GM23338 (cell line): ENCODE results near the gene NPAS4. TPM values are rescaled to one million over a fixed set of nuclear protein-coding genes. Genes with fewer than 3 reads are reported as not detected.

Source experiments
- ATAC-seq: fragments of 200-7000 bp; cut with Tn5 transposase; 3 replicates; pipeline ENCODE4 v1.9.1; 2020
- DNase-seq: peaks from one replicate; pipeline ENCODE4 v3.0.0-alpha.2; 2015; ENCODE audit warnings: low spot score
- H2AFZ ChIP-seq: fragments of 200-600 bp; sonication (generic); 2 replicates; pipeline ENCODE4 v1.8.0; 2016; ENCODE audit warnings: antibody characterized with exemption, mild to moderate bottlenecking, moderate library complexity
- H3F3A ChIP-seq: fragments of 200-600 bp; sonication (generic); replicated peaks from 2 replicates; pipeline ENCODE4 v1.8.0; 2017; ENCODE audit warnings: antibody characterized with exemption, mixed run types, low read depth
- H3K27ac ChIP-seq: fragments of 200-600 bp; sonication (generic); 2 replicates; pipeline ENCODE4 v1.6.1; 2016; ENCODE audit warnings: low read depth
- H3K27me3 ChIP-seq: fragments of 200-600 bp; sonication (generic); 2 replicates; pipeline ENCODE4 v1.8.0; 2016; ENCODE audit warnings: mild to moderate bottlenecking, mixed run types, moderate library complexity; ENCODE audit not compliant: insufficient read depth
- H3K36me3 ChIP-seq: fragments of 200-600 bp; sonication (generic); 2 replicates; pipeline ENCODE4 v1.8.0; 2016; ENCODE audit warnings: mild to moderate bottlenecking; ENCODE audit not compliant: insufficient read depth
- H3K4me1 ChIP-seq: fragments of 200-600 bp; sonication (generic); 2 replicates; pipeline ENCODE4 v1.8.0; 2016; ENCODE audit warnings: mild to moderate bottlenecking, moderate library complexity; ENCODE audit not compliant: insufficient read depth
- H3K4me2 ChIP-seq: fragments of 200-600 bp; sonication (generic); 2 replicates; pipeline ENCODE4 v1.7.1; 2017; ENCODE audit warnings: mixed run types
- H3K4me3 ChIP-seq: fragments of 200-600 bp; sonication (generic); 2 replicates; pipeline ENCODE4 v1.6.1; 2016; ENCODE audit warnings: mixed run types
- H3K79me2 ChIP-seq: fragments of 200-600 bp; sonication (generic); replicated peaks from 2 replicates; pipeline ENCODE4 v1.8.0; 2017; ENCODE audit warnings: mild to moderate bottlenecking; ENCODE audit not compliant: insufficient read depth
- H3K9me2 ChIP-seq: fragments of 200-600 bp; sonication (generic); 2 replicates; pipeline ENCODE4 v1.8.0; 2017; ENCODE audit not compliant: insufficient read depth
- H4K20me1 ChIP-seq: fragments of 200-600 bp; sonication (generic); replicated peaks from 2 replicates; pipeline ENCODE4 v1.8.0; 2017; ENCODE audit warnings: mild to moderate bottlenecking; ENCODE audit not compliant: insufficient read depth
- H3K27ac Mint-ChIP-seq: 2 replicates; pipeline ENCODE4 v1.8.0; 2020; ENCODE audit warnings: inconsistent platforms, mild to moderate bottlenecking, moderate library complexity, mixed read lengths
- H3K27me3 Mint-ChIP-seq: 3 replicates; pipeline ENCODE4 v1.8.0; 2022; ENCODE audit warnings: low read depth, mild to moderate bottlenecking, moderate library complexity, mixed read lengths, inconsistent platforms; ENCODE audit not compliant: insufficient read depth, poor library complexity
- H3K36me3 Mint-ChIP-seq: 3 replicates; pipeline ENCODE4 v1.8.0; 2021; ENCODE audit warnings: low read depth, mild to moderate bottlenecking, inconsistent platforms, moderate library complexity, mixed read lengths
- H3K4me1 Mint-ChIP-seq: 3 replicates; pipeline ENCODE4 v1.8.0; 2020; ENCODE audit warnings: mild to moderate bottlenecking, inconsistent platforms, mixed read lengths
- H3K4me3 Mint-ChIP-seq: 3 replicates; pipeline ENCODE4 v1.8.0; 2021; ENCODE audit warnings: moderate library complexity, mild to moderate bottlenecking, inconsistent platforms, mixed read lengths
- H3K9me3 Mint-ChIP-seq: 3 replicates; pipeline ENCODE4 v1.8.0; 2020; ENCODE audit warnings: moderate library complexity, mild to moderate bottlenecking, inconsistent platforms, mixed read lengths
- CREB1 ChIP-seq: fragments of 250-450 bp; sonication (Bioruptor Pico); IDR thresholded peaks from 2 replicates; pipeline ENCODE4 v1.5.0; 2020; ENCODE audit warnings: low read depth, mild to moderate bottlenecking, moderate library complexity
- CTCF ChIP-seq, 2 experiments: fragments of 200-600 bp in 1 of 2; sonication (generic) in 1 of 2; conservative IDR thresholded peaks; 2 replicates each; pipeline versions ENCODE4 v1.5.1 to v1.6.1; 2016 to 2017; ENCODE audit warnings: antibody characterized with exemption in 2 of 2, low read depth in 2 of 2, mild to moderate bottlenecking in 2 of 2, moderate library complexity in 1 of 2
- EZH2 ChIP-seq: fragments of 200-600 bp; sonication (generic); IDR thresholded peaks from one replicate; pipeline ENCODE4 v1.8.0; 2017; ENCODE audit warnings: antibody characterized with exemption, mild to moderate bottlenecking, low read depth; ENCODE audit not compliant: unreplicated experiment
- EZH2phosphoT487 ChIP-seq: fragments of 200-600 bp; sonication (generic); IDR thresholded peaks from one replicate; pipeline ENCODE4 v1.8.1; 2018; ENCODE audit warnings: antibody characterized with exemption; ENCODE audit not compliant: unreplicated experiment
- JUNB ChIP-seq: IDR thresholded peaks from one replicate; pipeline ENCODE4 v1.6.1; 2016; ENCODE audit warnings: antibody characterized with exemption; ENCODE audit not compliant: unreplicated experiment
- NANOG ChIP-seq: IDR thresholded peaks from 2 replicates; pipeline ENCODE4 v1.6.1; 2016; ENCODE audit warnings: antibody characterized with exemption, borderline replicate concordance
- POLR2AphosphoS5 ChIP-seq: IDR thresholded peaks from 2 replicates; pipeline ENCODE4 v1.6.1; 2016; ENCODE audit warnings: antibody characterized with exemption, low read depth
- STAT1 ChIP-seq: IDR thresholded peaks from one replicate; pipeline ENCODE4 v1.6.1; 2016; ENCODE audit warnings: antibody characterized with exemption; ENCODE audit not compliant: unreplicated experiment
- ZNF114 ChIP-seq: fragments of 250-450 bp; sonication (Bioruptor Pico); IDR thresholded peaks from 2 replicates; pipeline ENCODE4 v1.5.0; 2020; ENCODE audit warnings: mild to moderate bottlenecking, moderate library complexity
- ZNF331 ChIP-seq: fragments of 250-450 bp; sonication (Bioruptor Pico); IDR thresholded peaks from 2 replicates; pipeline ENCODE4 v1.5.0; 2020; ENCODE audit warnings: low read depth, mild to moderate bottlenecking, moderate library complexity
- ZNF462 ChIP-seq: fragments of 250-450 bp; sonication (Bioruptor Pico); IDR thresholded peaks from 2 replicates; pipeline ENCODE4 v1.5.0; 2020; ENCODE audit warnings: mild to moderate bottlenecking, moderate library complexity
- polyA plus RNA-seq: library from polyadenylated mRNA; unstranded; fragments of >200 nt; fragmentation: Nextera tagmentation; extraction: Ambion mirVana; gene quantifications from 2 replicates; pipeline ENCODE4 v1.2.1, GENCODE V29; 2016
- total RNA-seq: library from RNA; depleted of rRNA; stranded (reverse); fragments of >200 nt; shearing (Covaris generic); gene quantifications from 2 replicates; pipeline ENCODE4 v1.2.3, GENCODE V29; 2014
- TF ChIP-seq, protein P1 (sequence below): IDR thresholded peaks from one replicate; pipeline ENCODE4 v1.6.1; 2018; ENCODE audit warnings: antibody characterized with exemption; ENCODE audit not compliant: unreplicated experiment
- TF ChIP-seq, protein P2 (sequence below): IDR thresholded peaks from 2 replicates; pipeline ENCODE4 v1.6.1; 2016; ENCODE audit warnings: antibody characterized with exemption

The NPAS4 gene
- total and polyA plus RNA-seq, 2 experiments from 2014 or later: 0.71 to 0.97 TPM

DNA sequence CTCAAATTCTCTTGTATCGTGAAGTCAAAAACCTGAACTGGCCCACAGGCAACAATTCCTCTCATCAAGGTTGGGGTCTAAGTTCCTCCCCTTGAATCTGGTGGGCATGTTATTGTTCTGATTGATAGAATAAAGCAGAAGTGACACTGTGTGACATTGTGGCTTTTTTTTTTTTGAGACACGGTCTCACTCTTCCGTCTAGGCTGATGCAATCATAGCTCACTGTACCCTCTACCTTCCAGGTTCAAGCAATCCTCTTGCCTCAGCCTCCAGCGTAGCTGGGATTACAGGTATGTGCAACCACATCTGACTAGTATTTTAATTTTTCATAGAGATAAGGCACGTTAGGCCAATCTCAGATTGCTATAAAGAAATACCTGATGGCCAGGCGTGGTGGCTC lies 37.0 kb downstream of the NPAS4 start:
- Histone ChIP-seq H3K27me3 (no peaks in the 10 kb centered on the region), H3K27ac (no peak overlapping the region), H3K79me2 (no peaks in the 10 kb centered on the region), H3K4me2 (no peak overlapping the region), H3F3A (no peaks in the 10 kb centered on the region), H2AFZ (no peak overlapping the region), H3K4me3 (no peak overlapping the region), H4K20me1 (no peaks in the 10 kb centered on the region), H3K36me3 (no peaks in the 10 kb centered on the region), H3K4me1 (no peaks in the 10 kb centered on the region), H3K9me2 (no peaks in the 10 kb centered on the region)
- H3K4me3 Mint-ChIP-seq: no peak overlapping the region
- peaks cover 25% of the 10 kb centered on the region for H3K9me3 Mint-ChIP-seq
- ATAC-seq (no peak), DNase-seq (no peak)
- TF ChIP-seq EZH2 (no peak), ZNF462 (CRISPR knock-in tag) (no peak), NANOG (no peak), CREB1 (CRISPR knock-in tag) (no peak), STAT1 (no peak), CTCF (conservative IDR thresholded peaks at IDR 0.05; ENCODE audit: low read depth in 2 of 2) (no peak), EZH2phosphoT487 (no peak), ZNF331 (CRISPR knock-in tag) (no peak), POLR2AphosphoS5 (no peak), ZNF114 (no peak), JUNB (no peak)
- TF ChIP-seq, protein P1, sequence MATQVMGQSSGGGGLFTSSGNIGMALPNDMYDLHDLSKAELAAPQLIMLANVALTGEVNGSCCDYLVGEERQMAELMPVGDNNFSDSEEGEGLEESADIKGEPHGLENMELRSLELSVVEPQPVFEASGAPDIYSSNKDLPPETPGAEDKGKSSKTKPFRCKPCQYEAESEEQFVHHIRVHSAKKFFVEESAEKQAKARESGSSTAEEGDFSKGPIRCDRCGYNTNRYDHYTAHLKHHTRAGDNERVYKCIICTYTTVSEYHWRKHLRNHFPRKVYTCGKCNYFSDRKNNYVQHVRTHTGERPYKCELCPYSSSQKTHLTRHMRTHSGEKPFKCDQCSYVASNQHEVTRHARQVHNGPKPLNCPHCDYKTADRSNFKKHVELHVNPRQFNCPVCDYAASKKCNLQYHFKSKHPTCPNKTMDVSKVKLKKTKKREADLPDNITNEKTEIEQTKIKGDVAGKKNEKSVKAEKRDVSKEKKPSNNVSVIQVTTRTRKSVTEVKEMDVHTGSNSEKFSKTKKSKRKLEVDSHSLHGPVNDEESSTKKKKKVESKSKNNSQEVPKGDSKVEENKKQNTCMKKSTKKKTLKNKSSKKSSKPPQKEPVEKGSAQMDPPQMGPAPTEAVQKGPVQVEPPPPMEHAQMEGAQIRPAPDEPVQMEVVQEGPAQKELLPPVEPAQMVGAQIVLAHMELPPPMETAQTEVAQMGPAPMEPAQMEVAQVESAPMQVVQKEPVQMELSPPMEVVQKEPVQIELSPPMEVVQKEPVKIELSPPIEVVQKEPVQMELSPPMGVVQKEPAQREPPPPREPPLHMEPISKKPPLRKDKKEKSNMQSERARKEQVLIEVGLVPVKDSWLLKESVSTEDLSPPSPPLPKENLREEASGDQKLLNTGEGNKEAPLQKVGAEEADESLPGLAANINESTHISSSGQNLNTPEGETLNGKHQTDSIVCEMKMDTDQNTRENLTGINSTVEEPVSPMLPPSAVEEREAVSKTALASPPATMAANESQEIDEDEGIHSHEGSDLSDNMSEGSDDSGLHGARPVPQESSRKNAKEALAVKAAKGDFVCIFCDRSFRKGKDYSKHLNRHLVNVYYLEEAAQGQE: no peak
- TF ChIP-seq, protein P2, sequence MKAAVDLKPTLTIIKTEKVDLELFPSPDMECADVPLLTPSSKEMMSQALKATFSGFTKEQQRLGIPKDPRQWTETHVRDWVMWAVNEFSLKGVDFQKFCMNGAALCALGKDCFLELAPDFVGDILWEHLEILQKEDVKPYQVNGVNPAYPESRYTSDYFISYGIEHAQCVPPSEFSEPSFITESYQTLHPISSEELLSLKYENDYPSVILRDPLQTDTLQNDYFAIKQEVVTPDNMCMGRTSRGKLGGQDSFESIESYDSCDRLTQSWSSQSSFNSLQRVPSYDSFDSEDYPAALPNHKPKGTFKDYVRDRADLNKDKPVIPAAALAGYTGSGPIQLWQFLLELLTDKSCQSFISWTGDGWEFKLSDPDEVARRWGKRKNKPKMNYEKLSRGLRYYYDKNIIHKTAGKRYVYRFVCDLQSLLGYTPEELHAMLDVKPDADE: no peak
- H3K27ac Mint-ChIP-seq: no peak overlapping the region
- peaks cover 16% of the 10 kb centered on the region for H3K36me3 Mint-ChIP-seq
- peaks cover 8% of the 10 kb centered on the region for H3K27me3 Mint-ChIP-seq
- H3K4me1 Mint-ChIP-seq: peaks cover 7% of the 10 kb centered on the region
